Adrenal gland (tissue), 19 donors: ENCODE data around the gene ETFBKMT. TPM values are rescaled to one million over a fixed set of nuclear protein-coding genes. Genes with fewer than 3 reads are reported as not detected.
A peak's percentile ranks its signal among the peaks of the same experiment; 100 is the strongest.

ENCODE experiments used
- DNase-seq, 7 donors: peaks; one replicate each; pipeline ENCODE4 v3.0.0-alpha.2; 2019 to 2020
- H3K27ac ChIP-seq, 5 donors: fragments of 200-600 bp; sonication (generic) in 4 of 5; 1 replicate in 3 of 5; 2 replicates in 2 of 5; pipeline versions ENCODE4 v1.5.1 to v1.8.0; 2016 to 2020; ENCODE audit warnings: mild to moderate bottlenecking in 1 of 5
- H3K27me3 ChIP-seq: fragments of 200-600 bp; 2 replicates; pipeline ENCODE4 v1.8.0; 2021
- H3K36me3 ChIP-seq, 2 donors: fragments of 200-600 bp; replicated peaks in 1 of 2; 1 replicate in 1 of 2; 2 replicates in 1 of 2; pipeline versions ENCODE4 v1.5.1 to v1.8.0; 2018 to 2022
- H3K4me1 ChIP-seq, 2 donors: fragments of 200-600 bp; replicated peaks in 1 of 2; 1 replicate in 1 of 2; 2 replicates in 1 of 2; pipeline versions ENCODE4 v1.5.1 to v1.8.0; 2018 to 2021
- H3K4me3 ChIP-seq, 4 donors: fragments of 200-600 bp; sonication (generic) in 3 of 4; one replicate each; pipeline ENCODE4 v1.5.1; 2016 to 2018
- H3K9me3 ChIP-seq, 3 donors: fragments of 200-600 bp; sonication (generic) in 1 of 3; replicated peaks in 1 of 3; 1 replicate in 2 of 3; 2 replicates in 1 of 3; pipeline versions ENCODE4 v1.5.1 to v1.8.0; 2016 to 2021
- POLR2A ChIP-seq, 2 donors: fragments of 450-650 bp; IDR thresholded peaks; one replicate each; pipeline ENCODE4 v1.6.1; 2017; ENCODE audit warnings: antibody characterized with exemption in 2 of 2, mild to moderate bottlenecking in 2 of 2, moderate library complexity in 1 of 2
- WGBS, 4 donors: extraction: QIAGEN DNeasy Blood & Tissue Kit in 2 of 4; methylation state at CpG; one replicate each; pipeline versions ENCODE4 v1.1.5 to v1.1.7; 2013 to 2017; 5-methylcytosine and 5-hydroxymethylcytosine counted together
- intact Hi-C, 2 donors: fragments of 100-400 bp; cut with DNase I; formaldehyde crosslinking; loops; one replicate each; pipeline versions ENCODE4 v1.14.1 to v1.15.0; 2022 to 2023
- long read RNA-seq, 10 donors: library from polyadenylated mRNA in 3 of 10; unstranded in 2 of 10; stranded (forward) in 1 of 10; transcript quantifications; one replicate each; pipeline ENCODE4 v2.0.0 and lab custom pipeline, GENCODE V29; 2021 to 2026
- polyA plus RNA-seq, 3 donors: library from polyadenylated mRNA; stranded (reverse); fragments of 200-250 nt in 2 of 3; fragments of 350-450 nt in 1 of 3; fragmentation: Illumina TruSeq in 1 of 3; extraction: RNeasy Lipid Tissue Mini Kit (QIAGEN cat#74804) in 1 of 3; gene quantifications; one replicate each; pipeline ENCODE4 v1.2.3, GENCODE V29; 2013 to 2014
- total RNA-seq, 9 donors: library from RNA; depleted of rRNA in 4 of 9; stranded (reverse); fragments of >200 nt in 4 of 9; fragments of 120-200 nt in 1 of 9; fragmentation: NEBNext Ultra II Directional in 1 of 9; extraction: Animal tissue kit (Norgen Biotek cat#: 25700) in 1 of 9; gene quantifications; one replicate each; pipeline versions ENCODE4 v1.1.0 to v1.2.4, GENCODE V29; 2013 to 2023
- TF ChIP-seq, protein P1 (sequence below), 6 experiments: fragments of 450-650 bp in 4 of 6; fragments of 200-600 bp in 2 of 6; sonication (generic) in 1 of 6; IDR thresholded peaks; 1 replicate in 5 of 6; 2 replicates in 1 of 6; pipeline versions ENCODE4 v1.5.1 to v1.8.0; 2016 to 2021; ENCODE audit warnings: antibody characterized with exemption in 6 of 6, mild to moderate bottlenecking in 2 of 6, moderate library complexity in 1 of 6
- donor health status: healthy with polysubstance abuse.
- donor health status: Bipolar disorder and iron deficiency.
- donor health status: DM: yes; HTN: yes; CAD: no.
- donor health status: DM: no; HTN: no; CAD: no.
- donor health status: DM: no; HTN: no; CAD: no.
- donor health status: DM: yes; HTN: yes; CAD: no.

The ETFBKMT gene, protein sequence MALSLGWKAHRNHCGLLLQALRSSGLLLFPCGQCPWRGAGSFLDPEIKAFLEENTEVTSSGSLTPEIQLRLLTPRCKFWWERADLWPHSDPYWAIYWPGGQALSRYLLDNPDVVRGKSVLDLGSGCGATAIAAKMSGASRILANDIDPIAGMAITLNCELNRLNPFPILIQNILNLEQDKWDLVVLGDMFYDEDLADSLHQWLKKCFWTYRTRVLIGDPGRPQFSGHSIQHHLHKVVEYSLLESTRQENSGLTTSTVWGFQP
- 10 to 100 TPM in 2 of 9 donors, 1 to 10 TPM in 7; 2.0 to 11.1 (median 7.8) TPM for total RNA-seq
- polyA plus RNA-seq: 1 to 10 TPM; 2.8 to 7.0 (median 3.6) TPM
- long read RNA-seq, donor 1: 0 reads
- long read RNA-seq, donor 2, full-length matches to known transcripts: 1 of 1 reads
- long read RNA-seq, donor 2, partial matches to known transcripts: 0 of 1 reads
- long read RNA-seq, donor 2, other reads (novel, unspliced or antisense): 0 of 1 reads
- long read RNA-seq, donor 3, partial matches to known transcripts: 0 of 2 reads
- long read RNA-seq, donor 3, other reads (novel, unspliced or antisense): 0 of 2 reads
- long read RNA-seq, donor 4, full-length matches to known transcripts: 1 of 1 reads
- long read RNA-seq, donor 4, partial matches to known transcripts: 0 of 1 reads
- long read RNA-seq, donor 4, other reads (novel, unspliced or antisense): 0 of 1 reads
- long read RNA-seq, donor 5, full-length matches to known transcripts: 8 of 10 reads
- long read RNA-seq, donor 5, partial matches to known transcripts: 0 of 10 reads
- long read RNA-seq, donor 5, other reads (novel, unspliced or antisense): 2 of 10 reads
- long read RNA-seq, donor 6, partial matches to known transcripts: 0 of 3 reads
- long read RNA-seq, donor 6, other reads (novel, unspliced or antisense): 1 of 3 reads
- long read RNA-seq, donor 7: 0 reads
- long read RNA-seq, donor 8, partial matches to known transcripts: 0 of 1 reads
- long read RNA-seq, donor 8, other reads (novel, unspliced or antisense): 0 of 1 reads
- long read RNA-seq, donor 9: 0 reads
- long read RNA-seq, donor 10: 0 reads

DNA sequence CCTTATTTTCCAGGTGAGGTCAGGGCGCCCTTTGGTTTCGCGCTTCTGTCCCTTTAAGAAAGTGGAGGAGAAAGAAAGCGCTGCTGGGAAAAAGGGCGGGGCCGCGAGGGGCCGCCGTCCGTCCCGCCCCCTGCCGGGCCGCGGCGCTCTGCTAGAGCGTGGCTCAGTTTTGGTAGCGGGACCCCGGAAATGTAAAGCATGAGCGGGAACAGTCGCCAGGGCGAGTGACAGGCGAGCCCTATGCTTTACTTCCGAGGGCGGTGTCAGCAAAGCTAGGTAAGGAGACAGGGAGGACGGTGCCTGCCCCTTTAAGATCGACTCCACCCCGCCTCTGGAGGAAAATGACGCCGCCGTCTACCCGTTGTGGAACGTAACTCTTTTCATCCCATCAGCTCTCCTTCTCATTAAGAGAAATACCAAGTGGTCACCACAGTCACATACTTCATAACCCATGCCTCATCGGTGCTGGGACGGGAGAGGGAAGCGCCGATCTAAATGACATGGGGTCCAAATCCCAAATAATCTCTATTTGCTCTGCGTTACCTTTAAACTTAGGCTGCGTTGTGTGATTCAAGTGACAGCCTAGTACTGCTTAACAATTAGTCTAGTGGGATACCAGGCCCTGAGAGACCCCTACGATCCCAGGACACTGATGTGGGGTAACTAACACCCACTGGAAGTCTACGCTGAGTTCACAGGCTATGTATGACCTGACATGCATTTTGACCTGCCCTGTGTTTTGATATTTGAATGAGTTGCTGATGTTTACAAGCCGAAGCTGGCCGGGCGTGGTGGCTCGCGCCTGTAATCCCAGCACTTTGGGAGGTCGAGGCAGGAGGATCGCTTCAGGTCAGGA is at the start of gene ETFBKMT:
Gene ETFBKMT, plus strand, starts transcription at position 602 of the 856 bp plus-strand sequence. CDS start 2,266 bp downstream, outside the sequence.
- TF ChIP-seq, protein P1, sequence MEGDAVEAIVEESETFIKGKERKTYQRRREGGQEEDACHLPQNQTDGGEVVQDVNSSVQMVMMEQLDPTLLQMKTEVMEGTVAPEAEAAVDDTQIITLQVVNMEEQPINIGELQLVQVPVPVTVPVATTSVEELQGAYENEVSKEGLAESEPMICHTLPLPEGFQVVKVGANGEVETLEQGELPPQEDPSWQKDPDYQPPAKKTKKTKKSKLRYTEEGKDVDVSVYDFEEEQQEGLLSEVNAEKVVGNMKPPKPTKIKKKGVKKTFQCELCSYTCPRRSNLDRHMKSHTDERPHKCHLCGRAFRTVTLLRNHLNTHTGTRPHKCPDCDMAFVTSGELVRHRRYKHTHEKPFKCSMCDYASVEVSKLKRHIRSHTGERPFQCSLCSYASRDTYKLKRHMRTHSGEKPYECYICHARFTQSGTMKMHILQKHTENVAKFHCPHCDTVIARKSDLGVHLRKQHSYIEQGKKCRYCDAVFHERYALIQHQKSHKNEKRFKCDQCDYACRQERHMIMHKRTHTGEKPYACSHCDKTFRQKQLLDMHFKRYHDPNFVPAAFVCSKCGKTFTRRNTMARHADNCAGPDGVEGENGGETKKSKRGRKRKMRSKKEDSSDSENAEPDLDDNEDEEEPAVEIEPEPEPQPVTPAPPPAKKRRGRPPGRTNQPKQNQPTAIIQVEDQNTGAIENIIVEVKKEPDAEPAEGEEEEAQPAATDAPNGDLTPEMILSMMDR (IDR thresholded peaks at IDR 0.05): peak; percentile 24 to 66 (median 48)
- peak; percentile 30 to 91 for TF ChIP-seq POLR2A (IDR thresholded peaks at IDR 0.05)
- peak; percentile 84 to 96 (median 92) for DNase-seq
- intact Hi-C loops: loop anchor here (10.0 kb wide), 3 partner anchors 395 to 655 kb away; no protein-coding TSS in a partner anchor

DNA sequence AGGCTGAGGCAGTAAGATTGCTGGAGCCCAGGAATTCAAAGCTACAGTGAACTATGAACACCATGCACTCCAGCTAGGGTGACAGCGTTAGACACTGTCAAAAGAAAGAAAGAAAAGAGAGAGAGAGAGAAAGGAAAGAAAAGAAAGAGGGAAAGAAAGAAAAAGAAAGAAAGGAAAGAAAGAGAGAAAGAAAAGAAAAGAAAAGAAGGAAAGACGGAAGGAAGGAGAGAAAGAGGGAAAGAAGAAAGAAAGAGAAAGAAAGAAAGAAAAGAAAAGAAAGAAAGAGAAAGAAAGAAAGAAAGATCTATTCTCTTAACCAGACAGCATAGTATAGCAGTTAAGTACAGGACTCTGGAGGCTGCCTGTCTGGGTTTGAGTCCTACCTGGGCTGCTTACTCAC is 46.7 kb upstream of the ETFBKMT start:
- Histone ChIP-seq H3K9me3 (no peaks in the 10 kb centered on the region), H3K36me3 (no peaks in the 10 kb centered on the region), H3K4me1 (no peaks in the 10 kb centered on the region), H3K27ac (no peak overlapping the region), H3K4me3 (no peak overlapping the region), H3K27me3 (no peaks in the 10 kb centered on the region)
- intact Hi-C loops: no loop called here
- TF ChIP-seq, protein P1 (IDR thresholded peaks at IDR 0.05): no peak
- TF ChIP-seq POLR2A (IDR thresholded peaks at IDR 0.05): no peak
- 78 to 90% (median 87%) methylated on average over 2 of the region's 2 CpGs for WGBS, 4 donors
- DNase-seq: no peak

More for the DNA sequence above, at the start of gene ETFBKMT:
- WGBS, 4 donors: 2 to 4% (median 3%) methylated on average over 36 to 47 of the region's 47 CpGs
- H3K9me3 ChIP-seq: no peaks in the 10 kb centered on the region
- peak within 1 kb of the TSS; percentile 70 to 98 (median 94) for H3K27ac ChIP-seq
- no peaks in the 10 kb centered on the region for H3K36me3 ChIP-seq
- no peaks in the 10 kb centered on the region for H3K27me3 ChIP-seq
- peaks cover 10 to 12% of the 10 kb centered on the region in 2 donors for H3K4me1 ChIP-seq
- peak within 1 kb of the TSS; percentile 18 to 92 (median 68) for H3K4me3 ChIP-seq

DNA sequence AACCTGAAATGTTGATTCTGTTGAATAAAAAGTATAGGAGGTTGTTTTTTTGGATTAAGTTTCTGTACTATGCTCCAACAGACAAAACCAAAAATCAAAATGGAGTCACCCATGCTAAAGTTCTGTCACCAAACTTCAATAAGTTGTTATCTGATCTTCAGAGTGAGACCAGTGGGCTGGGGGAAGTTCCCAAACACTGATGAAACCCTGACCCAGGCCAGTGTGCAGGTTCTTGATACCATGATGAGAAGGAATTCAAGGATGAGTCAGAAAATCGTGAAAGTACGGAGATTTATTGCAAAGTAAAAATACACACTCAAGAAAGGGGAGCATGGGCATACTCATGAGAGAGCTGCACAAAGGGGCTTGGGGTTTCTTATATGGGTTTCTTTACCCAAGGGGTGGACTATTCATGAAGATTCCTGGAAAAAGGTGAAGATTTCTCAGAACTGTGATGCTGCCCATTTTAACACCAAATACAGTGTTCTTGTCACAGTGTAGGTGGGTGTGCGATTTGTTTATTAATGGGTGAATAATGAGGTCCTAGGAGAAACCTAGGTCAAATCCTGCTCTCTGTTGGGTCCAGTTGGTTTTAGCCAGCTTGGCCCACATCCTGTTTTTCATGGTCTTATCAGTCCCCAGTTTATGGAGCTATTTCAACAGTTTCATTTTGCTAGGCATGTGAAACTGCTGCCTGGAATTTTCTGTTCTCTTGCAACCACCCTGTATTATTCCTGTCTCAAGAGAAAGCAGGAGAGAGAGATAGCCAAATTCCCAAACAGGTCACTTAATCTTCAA is 41.1 kb upstream of the ETFBKMT start:
- 48 to 65% (median 62%) methylated on average over 3 of the region's 3 CpGs for WGBS, 4 donors
- TF ChIP-seq, protein P1 (IDR thresholded peaks at IDR 0.05): no peak
- no peak for TF ChIP-seq POLR2A (IDR thresholded peaks at IDR 0.05)
- Histone ChIP-seq H3K9me3 (no peaks in the 10 kb centered on the region), H3K36me3 (no peaks in the 10 kb centered on the region), H3K4me1 (no peaks in the 10 kb centered on the region), H3K27ac (peak overlapping the region in 1 of 5 donors; percentile 32), H3K4me3 (no peak overlapping the region), H3K27me3 (no peaks in the 10 kb centered on the region)
- peak in 3 of 7 donors; percentile 12 to 31 (median 25) for DNase-seq
- intact Hi-C loops: no loop called here
